Measurements from ENCODE around the gene UGP2.

GRCh38 chr2:63874204-63875130 lies 32.8 kb downstream of the UGP2 start:
- TF ChIP-seq CTCF (IDR thresholded peaks at IDR 0.05; ENCODE audit: low read length) = no peak
- no peak for TF ChIP-seq EZH2phosphoT487 (IDR thresholded peaks at IDR 0.05; ENCODE audit: low read length)
- no peak for TF ChIP-seq EZH2 (optimal IDR thresholded peaks at IDR 0.05; ENCODE audit: low read depth, low read length)

Data from MM.1S (cell line).